CD4-positive, alpha-beta memory T cell (primary cell): ENCODE measurements around the gene ADGRL3. TPM values are rescaled to one million over a fixed set of nuclear protein-coding genes. Genes with fewer than 3 reads are reported as not detected.
"Not testable (repeated sequence)": the region's sequence is repeated elsewhere in the genome, so short reads cannot be mapped to it uniquely, and the experiment has no call there.

Source experiments
- CTCF ChIA-PET: fragments of 350-600 bp; sonication (Branson Sonifier 250); formaldehyde crosslinking; loops from one replicate; lab custom pipeline; 2021; ENCODE audit warnings: inconsistent platforms; ENCODE audit not compliant: partially characterized antibody; lab: Charles Lee
- POLR2A ChIA-PET: fragments of 350-600 bp; sonication (Branson Sonifier 250); formaldehyde crosslinking; loops from one replicate; lab custom pipeline; 2021; ENCODE audit not compliant: partially characterized antibody; lab: Charles Lee
- DNase-seq, 5 donors: peaks; one replicate each; pipeline versions ENCODE4 v3.0.0 to v3.0.0-alpha.2; 2020 to 2022; ENCODE audit warnings: mixed read lengths in 1 of 5
- H3K27ac ChIP-seq: one replicate; pipeline ENCODE4 v1.7.0; 2013; ENCODE audit warnings: low read depth, low read length
- H3K27me3 ChIP-seq: 2 replicates; pipeline ENCODE4 v1.7.0; 2013; ENCODE audit warnings: mild to moderate bottlenecking, low read length, moderate library complexity; ENCODE audit not compliant: insufficient read depth
- H3K36me3 ChIP-seq: 2 replicates; pipeline ENCODE4 v1.7.0; 2013; ENCODE audit warnings: mild to moderate bottlenecking, low read length, moderate library complexity; ENCODE audit not compliant: insufficient read depth
- H3K4me1 ChIP-seq: 2 replicates; pipeline ENCODE4 v1.7.0; 2013; ENCODE audit warnings: mild to moderate bottlenecking, low read length, moderate library complexity; ENCODE audit not compliant: insufficient read depth
- H3K4me3 ChIP-seq, 2 donors: one replicate each; pipeline ENCODE4 v1.7.0; 2013; ENCODE audit warnings: low read length in 2 of 2, mild to moderate bottlenecking in 1 of 2
- H3K9me3 ChIP-seq, 2 donors: one replicate each; pipeline ENCODE4 v1.7.0; 2013; ENCODE audit warnings: low read length in 2 of 2, control low read depth in 1 of 2; ENCODE audit not compliant: control insufficient read depth in 1 of 2
- H3K27ac Mint-ChIP-seq, 7 donors: one replicate each; pipeline ENCODE4 v1.8.0; 2020 to 2021; ENCODE audit warnings: mixed read lengths in 7 of 7, mild to moderate bottlenecking in 6 of 7, inconsistent platforms in 3 of 7, moderate library complexity in 3 of 7
- H3K27me3 Mint-ChIP-seq, 2 donors: one replicate each; pipeline ENCODE4 v1.8.0; 2020 to 2021; ENCODE audit warnings: mixed read lengths in 2 of 2
- H3K36me3 Mint-ChIP-seq, 2 donors: one replicate each; pipeline ENCODE4 v1.8.0; 2020 to 2021; ENCODE audit warnings: mixed read lengths in 2 of 2, inconsistent platforms in 1 of 2, mild to moderate bottlenecking in 1 of 2
- H3K4me1 Mint-ChIP-seq, 4 donors: one replicate each; pipeline ENCODE4 v1.8.0; 2020 to 2021; ENCODE audit warnings: mixed read lengths in 4 of 4, mild to moderate bottlenecking in 1 of 4
- H3K4me3 Mint-ChIP-seq, 8 donors: one replicate each; pipeline ENCODE4 v1.8.0; 2020 to 2021; ENCODE audit warnings: mixed read lengths in 8 of 8, mild to moderate bottlenecking in 7 of 8, moderate library complexity in 6 of 8, inconsistent platforms in 3 of 8
- H3K9me3 Mint-ChIP-seq, 8 donors: one replicate each; pipeline ENCODE4 v1.8.0; 2020 to 2021; ENCODE audit warnings: mixed read lengths in 8 of 8, mild to moderate bottlenecking in 5 of 8, inconsistent platforms in 3 of 8, moderate library complexity in 1 of 8
- intact Hi-C: fragments of 100-400 bp; cut with micrococcal nuclease; formaldehyde crosslinking; loops from one replicate; pipeline ENCODE4 v1.15.1; 2023
- polyA plus RNA-seq, 2 donors: library from polyadenylated mRNA; unstranded; fragments of 300-500 nt; fragmentation: Illumina TruSeq; gene quantifications; one replicate each; pipeline ENCODE4 v1.2.3, GENCODE V29; 2021
- total RNA-seq, 2 experiments: library from RNA; stranded (reverse); gene quantifications; one replicate each; pipeline ENCODE4 v1.2.3, GENCODE V29; 2021

ADGRL3 gene
- total and polyA plus RNA-seq, 4 experiments from 2014 or later: not detected

DNA sequence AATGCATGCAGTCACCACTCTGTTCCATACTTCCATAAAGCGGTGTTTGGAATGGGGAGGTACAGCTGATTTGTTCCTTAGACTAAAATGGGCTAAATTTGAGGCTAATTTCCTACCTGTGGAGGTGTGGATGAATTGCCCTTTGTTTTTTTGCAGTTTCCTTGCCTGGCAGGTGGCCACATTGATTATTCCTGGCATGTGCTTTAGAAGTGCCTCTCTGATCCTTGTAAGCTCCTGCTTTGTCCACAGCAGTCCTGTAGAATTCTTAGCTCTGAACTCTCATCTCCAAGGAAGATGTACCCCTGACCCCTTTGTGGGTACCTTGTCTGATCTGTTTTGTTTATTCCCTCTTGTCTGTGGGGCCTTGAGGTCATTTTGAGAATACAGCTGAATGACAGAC, 136.8 kb downstream of the ADGRL3 start:
- Mint-ChIP-seq H3K27me3 (no peaks in the 10 kb centered on the region), H3K4me1 (no peaks in the 10 kb centered on the region), H3K9me3 (peaks cover 0 to 12% (median 3%) of the 10 kb centered on the region in 8 donors), H3K4me3 (no peak overlapping the region), H3K36me3 (no peaks in the 10 kb centered on the region), H3K27ac (no peak overlapping the region)
- ChIA-PET POLR2A (no interaction called here), CTCF (no interaction called here)
- intact Hi-C loops: loop anchor here (5.0 kb wide), 1 partner anchor 205 kb away; no protein-coding TSS in a partner anchor
- H3K36me3 ChIP-seq: no peaks in the 10 kb centered on the region
- peaks cover 0 to 4% of the 10 kb centered on the region in 2 donors for H3K9me3 ChIP-seq
- no peak for DNase-seq
- H3K4me1 ChIP-seq: no peaks in the 10 kb centered on the region
- no peaks in the 10 kb centered on the region for H3K27me3 ChIP-seq
- H3K27ac ChIP-seq: no peak overlapping the region
- H3K4me3 ChIP-seq: no peak overlapping the region

DNA sequence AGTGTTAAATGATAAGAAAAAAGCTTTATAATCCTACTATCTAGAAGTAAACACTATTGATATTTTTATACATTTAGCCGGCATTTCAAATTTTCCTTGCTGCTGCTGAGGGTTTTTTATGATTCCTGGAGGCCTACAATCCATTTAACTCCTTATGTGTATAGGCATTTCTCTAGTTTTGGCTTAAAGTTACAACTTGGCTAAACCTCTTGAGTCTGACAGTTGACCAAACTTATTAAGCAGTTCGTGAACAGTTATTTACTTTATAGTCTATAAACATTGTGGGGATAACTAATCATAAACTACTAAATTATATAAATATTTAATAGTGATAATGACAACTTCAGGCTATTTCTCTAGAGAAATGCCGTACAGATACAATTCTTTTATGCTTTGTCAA, 141.9 kb downstream of the ADGRL3 start:
- ChIA-PET POLR2A (no interaction called here), CTCF (no interaction called here)
- Mint-ChIP-seq H3K9me3 (peaks cover 0 to 23% (median 4%) of the 10 kb centered on the region in 8 donors), H3K4me3 (no peak overlapping the region), H3K36me3 (no peaks in the 10 kb centered on the region), H3K27ac (no peak overlapping the region), H3K4me1 (no peaks in the 10 kb centered on the region), H3K27me3 (no peaks in the 10 kb centered on the region)
- H3K9me3 ChIP-seq: no peaks in the 10 kb centered on the region
- H3K4me1 ChIP-seq: no peaks in the 10 kb centered on the region
- H3K27me3 ChIP-seq: no peaks in the 10 kb centered on the region
- intact Hi-C loops: no loop called here
- H3K27ac ChIP-seq: no peak overlapping the region
- H3K4me3 ChIP-seq: no peak overlapping the region
- DNase-seq: no peak
- no peaks in the 10 kb centered on the region for H3K36me3 ChIP-seq

DNA sequence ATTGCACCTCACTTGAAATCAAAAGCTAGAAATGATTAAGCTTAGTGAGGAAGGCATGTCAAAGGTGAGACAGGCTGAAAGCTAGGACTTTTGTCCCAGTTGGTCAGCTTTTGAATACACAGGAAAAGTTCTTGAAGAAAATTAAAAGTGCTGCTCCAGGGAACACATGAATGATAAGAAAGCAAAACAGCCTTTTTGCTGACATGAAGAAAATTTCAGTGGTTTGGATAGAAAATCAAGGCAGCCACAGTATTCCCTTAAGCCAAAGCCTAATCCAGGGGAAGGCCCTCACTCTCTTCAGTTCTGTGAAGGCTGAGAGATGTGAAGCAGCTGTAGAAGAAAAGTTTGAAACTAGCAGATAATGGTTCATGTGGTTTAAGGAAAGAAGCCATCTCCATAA, 150.8 kb downstream of the ADGRL3 start:
- H3K9me3 Mint-ChIP-seq: peaks cover 3 to 8% (median 5%) of the 10 kb centered on the region in 8 donors
- no peaks in the 10 kb centered on the region for H3K27me3 Mint-ChIP-seq
- Histone ChIP-seq H3K4me3 (no peak overlapping the region), H3K27me3 (no peaks in the 10 kb centered on the region), H3K4me1 (no peaks in the 10 kb centered on the region), H3K9me3 (no peaks in the 10 kb centered on the region), H3K36me3 (no peaks in the 10 kb centered on the region), H3K27ac (no peak overlapping the region)
- ChIA-PET POLR2A (interaction anchor here (0.7 kb wide), 1 partner anchor 1905 kb away, joined by 3 read pairs; no protein-coding TSS in a partner anchor), CTCF (no interaction called here)
- no peaks in the 10 kb centered on the region for H3K36me3 Mint-ChIP-seq
- intact Hi-C loops: no loop called here
- peak overlapping the region in 1 of 8 donors; percentile 26 for H3K4me3 Mint-ChIP-seq
- H3K27ac Mint-ChIP-seq: no peak overlapping the region
- H3K4me1 Mint-ChIP-seq: no peaks in the 10 kb centered on the region
- no peak for DNase-seq

DNA sequence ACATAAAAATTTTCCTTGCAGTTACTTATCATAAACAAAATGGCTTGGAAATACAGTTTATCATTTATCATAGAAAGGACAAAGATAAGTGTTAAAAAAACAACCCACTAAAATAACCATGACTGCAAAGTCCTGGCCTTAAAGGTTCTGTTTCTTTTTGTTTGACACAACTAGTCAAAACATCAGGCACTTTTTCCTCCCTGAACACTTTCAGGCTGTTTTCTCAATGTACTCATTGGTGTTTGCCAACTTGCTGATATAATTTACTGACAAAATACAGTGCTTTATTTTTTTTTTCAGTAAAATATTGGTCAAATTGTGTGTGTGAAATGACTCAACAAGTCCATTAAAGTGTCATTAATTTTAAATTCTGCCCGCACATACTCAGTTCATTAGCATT, 156.6 kb downstream of the ADGRL3 start:
- DNase-seq: no peak
- peaks cover 0 to 12% (median 5%) of the 10 kb centered on the region in 8 donors for H3K9me3 Mint-ChIP-seq
- no peak overlapping the region for H3K27ac Mint-ChIP-seq
- H3K36me3 Mint-ChIP-seq: no peaks in the 10 kb centered on the region
- no peak overlapping the region for H3K4me3 ChIP-seq
- no peaks in the 10 kb centered on the region for H3K27me3 ChIP-seq
- H3K9me3 ChIP-seq: no peaks in the 10 kb centered on the region
- H3K36me3 ChIP-seq: no peaks in the 10 kb centered on the region
- H3K4me3 Mint-ChIP-seq: no peak overlapping the region
- no peaks in the 10 kb centered on the region for H3K27me3 Mint-ChIP-seq
- intact Hi-C loops: no loop called here
- ChIA-PET POLR2A (no interaction called here), CTCF (no interaction called here)
- no peaks in the 10 kb centered on the region for H3K4me1 ChIP-seq
- no peaks in the 10 kb centered on the region for H3K4me1 Mint-ChIP-seq
- no peak overlapping the region for H3K27ac ChIP-seq

DNA sequence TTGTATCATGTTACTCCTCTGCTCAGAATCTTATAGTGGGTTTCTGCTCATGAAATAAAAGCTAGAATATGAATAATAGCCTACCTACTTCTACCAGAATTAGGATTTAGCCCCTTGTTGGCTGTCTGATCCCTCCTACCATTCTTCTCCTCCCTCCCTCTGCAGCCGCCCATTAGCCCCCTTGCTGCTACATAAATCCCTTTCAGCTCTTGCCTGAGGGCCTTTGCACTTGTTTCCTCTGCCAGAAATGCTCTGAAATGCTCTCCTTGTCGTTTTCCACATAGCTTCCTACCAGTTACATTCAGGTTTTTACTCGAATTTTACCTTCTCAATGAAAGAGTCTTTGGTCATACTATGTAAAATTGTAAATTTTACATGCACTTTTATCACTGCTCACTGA, 159.2 kb downstream of the ADGRL3 start:
- Mint-ChIP-seq H3K4me3 (no peak overlapping the region), H3K36me3 (no peaks in the 10 kb centered on the region), H3K27ac (no peak overlapping the region), H3K4me1 (no peaks in the 10 kb centered on the region), H3K9me3 (peaks cover 0 to 14% (median 6%) of the 10 kb centered on the region in 8 donors), H3K27me3 (no peaks in the 10 kb centered on the region)
- Histone ChIP-seq H3K4me1 (no peaks in the 10 kb centered on the region), H3K4me3 (no peak overlapping the region), H3K9me3 (no peaks in the 10 kb centered on the region), H3K27ac (no peak overlapping the region), H3K27me3 (no peaks in the 10 kb centered on the region), H3K36me3 (no peaks in the 10 kb centered on the region)
- intact Hi-C loops: no loop called here
- POLR2A ChIA-PET: no interaction called here
- DNase-seq: no peak
- CTCF ChIA-PET: no interaction called here

DNA sequence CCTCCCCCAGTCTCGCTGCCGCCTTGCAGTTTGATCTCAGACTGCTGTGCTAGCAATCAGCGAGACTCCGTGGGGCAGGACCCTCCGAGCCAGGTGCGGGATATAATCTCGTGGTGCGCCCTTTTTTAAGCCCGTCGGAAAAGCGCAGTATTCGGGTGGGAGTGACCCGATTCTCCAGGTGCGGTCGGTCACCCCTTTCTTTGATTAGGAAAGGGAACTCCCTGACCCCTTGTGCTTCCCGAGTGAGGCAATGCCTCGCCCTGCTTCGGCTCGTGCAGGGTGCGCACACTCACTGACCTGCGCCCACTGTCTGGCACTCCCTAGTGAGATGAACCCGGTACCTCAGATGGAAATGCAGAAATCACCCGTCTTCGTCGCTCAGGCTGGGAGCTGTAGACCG, 172.7 kb downstream of the ADGRL3 start:
- POLR2A ChIA-PET, CTCF ChIA-PET, H3K27ac Mint-ChIP-seq, H3K36me3 Mint-ChIP-seq, intact Hi-C loops, H3K36me3 ChIP-seq, H3K27ac ChIP-seq, H3K27me3 Mint-ChIP-seq, H3K27me3 ChIP-seq, H3K4me1 ChIP-seq, H3K9me3 ChIP-seq, H3K4me3 ChIP-seq, DNase-seq, H3K4me3 Mint-ChIP-seq, H3K4me1 Mint-ChIP-seq: not testable (repeated sequence)
- peaks cover 0 to 14% (median 6%) of the 10 kb centered on the region in 8 donors for H3K9me3 Mint-ChIP-seq

DNA sequence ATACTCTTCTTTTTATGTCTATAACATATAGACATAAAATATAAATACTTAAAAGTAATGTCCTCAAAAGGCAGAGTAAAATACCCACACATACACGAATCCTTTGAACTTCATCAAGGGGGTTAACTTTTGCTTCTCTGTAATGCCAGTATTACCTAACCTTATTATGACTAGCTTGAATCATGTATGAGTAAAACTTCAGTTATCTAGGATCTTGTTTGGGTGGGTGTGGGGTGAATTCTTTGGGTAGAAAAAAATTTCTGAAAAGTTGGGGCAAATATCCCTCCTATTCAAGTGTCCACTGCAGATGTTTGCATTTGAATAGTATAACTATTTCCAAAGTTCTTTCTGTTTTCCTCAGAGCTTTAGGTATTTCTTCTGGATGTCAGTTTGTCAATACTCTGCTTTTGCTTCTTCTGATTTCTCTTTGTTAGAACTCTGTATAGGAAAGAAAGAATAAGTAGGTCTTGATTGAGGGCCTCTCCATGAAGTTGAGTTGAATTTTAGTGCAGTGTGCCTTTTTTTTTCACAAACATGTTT, 173.8 kb downstream of the ADGRL3 start:
- Histone ChIP-seq H3K36me3 (no peaks in the 10 kb centered on the region), H3K27me3 (no peaks in the 10 kb centered on the region), H3K4me1 (no peaks in the 10 kb centered on the region), H3K27ac (no peak overlapping the region), H3K4me3 (no peak overlapping the region), H3K9me3 (no peaks in the 10 kb centered on the region)
- DNase-seq: no peak
- Mint-ChIP-seq H3K9me3 (peaks cover 0 to 16% (median 7%) of the 10 kb centered on the region in 8 donors), H3K27ac (no peak overlapping the region), H3K36me3 (no peaks in the 10 kb centered on the region), H3K27me3 (no peaks in the 10 kb centered on the region), H3K4me1 (no peaks in the 10 kb centered on the region), H3K4me3 (no peak overlapping the region)
- POLR2A ChIA-PET: no interaction called here
- CTCF ChIA-PET: no interaction called here
- intact Hi-C loops: no loop called here
